Activated naive CD4-positive, alpha-beta T cell treated with anti-CD3 and anti-CD28 coated beads for 36 hours (primary cell): ENCODE data around the gene NAPB. TPM values are rescaled to one million over a fixed set of nuclear protein-coding genes. Genes with fewer than 3 reads are reported as not detected.
"Not testable (repeated sequence)": the region's sequence is repeated elsewhere in the genome, so short reads cannot be mapped to it uniquely, and the experiment has no call there.

Experiments used
- CTCF ChIA-PET: fragments of 350-600 bp; sonication (Branson Sonifier 250); formaldehyde crosslinking; loops from one replicate; lab custom pipeline; 2021; ENCODE audit warnings: antibody characterized with exemption; lab: Charles Lee
- DNase-seq: peaks from one replicate; pipeline ENCODE4 v3.0.0-alpha.2; 2020
- H3K27ac Mint-ChIP-seq: one replicate; pipeline ENCODE4 v1.8.0; 2021; ENCODE audit warnings: mild to moderate bottlenecking, mixed read lengths
- H3K27me3 Mint-ChIP-seq: one replicate; pipeline ENCODE4 v1.8.0; 2021; ENCODE audit warnings: low read depth, mixed read lengths
- H3K36me3 Mint-ChIP-seq: one replicate; pipeline ENCODE4 v1.8.0; 2021; ENCODE audit warnings: low read depth, mixed read lengths
- H3K4me1 Mint-ChIP-seq: one replicate; pipeline ENCODE4 v1.8.0; 2021; ENCODE audit warnings: low read depth, mixed read lengths
- H3K4me3 Mint-ChIP-seq: one replicate; pipeline ENCODE4 v1.8.0; 2021; ENCODE audit warnings: mild to moderate bottlenecking, moderate library complexity, mixed read lengths
- H3K9me3 Mint-ChIP-seq: one replicate; pipeline ENCODE4 v1.8.0; 2021; ENCODE audit warnings: mixed read lengths
- intact Hi-C: fragments of 100-400 bp; cut with micrococcal nuclease; formaldehyde crosslinking; loops from one replicate; pipeline ENCODE4 v1.15.1; 2023
- total RNA-seq, 2 experiments: library from RNA; stranded (reverse); gene quantifications; one replicate each; pipeline ENCODE4 v1.2.3, GENCODE V29; 2021

Gene NAPB
- 1 to 10 TPM; 5.4 to 7.6 TPM for total RNA-seq

DNA sequence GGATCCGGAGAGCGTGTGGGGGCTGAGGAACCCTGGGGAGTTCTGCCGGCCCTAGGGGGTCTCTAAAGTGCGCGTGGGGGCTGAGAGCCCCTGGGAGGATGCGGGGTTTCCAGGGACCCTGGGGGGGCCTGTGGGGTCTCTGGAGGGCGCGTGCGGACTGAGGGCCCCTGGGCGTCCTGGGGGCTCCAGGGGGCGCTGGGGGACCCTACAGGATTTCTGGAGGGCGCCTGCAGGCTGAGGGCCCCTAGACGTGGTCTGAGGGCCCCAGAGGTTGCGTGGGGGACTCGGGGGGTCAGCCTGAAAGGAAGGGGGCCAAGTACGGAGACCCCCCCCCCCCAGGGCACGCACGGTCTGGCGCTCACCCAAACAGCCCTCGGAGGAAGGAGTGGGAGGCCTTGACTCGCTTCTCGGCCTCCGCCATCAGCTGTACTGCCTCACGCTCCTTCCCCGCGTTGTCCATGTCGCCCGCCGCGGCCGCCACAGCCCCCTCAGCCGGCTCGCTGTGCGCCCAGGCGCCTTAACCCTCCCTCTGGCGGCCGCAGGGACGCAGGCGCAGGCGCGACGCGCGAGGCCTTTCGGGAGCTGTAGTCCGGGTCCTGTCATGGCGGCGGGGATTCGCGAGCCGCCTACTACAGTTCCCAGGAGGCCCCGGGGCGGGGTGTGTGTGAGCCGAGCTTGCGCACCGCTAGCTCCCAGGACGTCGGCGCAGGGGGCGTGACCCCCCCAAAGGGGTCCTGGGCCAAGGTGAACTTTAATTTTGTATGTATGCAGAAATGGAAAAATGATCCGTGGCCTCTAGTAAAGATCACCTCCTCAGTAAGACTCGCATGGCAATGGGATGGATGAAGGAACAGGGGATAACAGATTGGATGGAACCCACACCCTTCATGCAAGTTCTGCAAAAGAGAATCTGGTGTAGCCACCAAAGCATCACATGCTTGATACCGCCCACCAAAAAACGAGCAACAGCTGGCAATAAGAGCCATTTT, at the start of gene NAPB:
Gene NAPB (minus strand): TSS at position 546 of the 989 bp plus-strand sequence. CDS start 86 bp downstream, at position 460.
- peak; percentile 94 for DNase-seq
- peaks cover 5% of the 10 kb centered on the region for H3K27me3 Mint-ChIP-seq
- H3K4me1 Mint-ChIP-seq: peaks cover 24% of the 10 kb centered on the region
- intact Hi-C loops: loop anchor here (1.0 kb wide), 5 partner anchors 22 to 71 kb away; partner anchors contain the start of genes GZF1 and NXT1
- H3K27ac Mint-ChIP-seq: no peak within 1 kb of the TSS
- no peaks in the 10 kb centered on the region for H3K36me3 Mint-ChIP-seq
- CTCF ChIA-PET: interaction anchor here (0.7 to 3.1 kb wide), 6 partner anchors 15 to 71 kb away, joined by 3 to 17 read pairs (median 3); partner anchors contain the start of gene NXT1
- H3K4me3 Mint-ChIP-seq: peak within 1 kb of the TSS; percentile 81
- H3K9me3 Mint-ChIP-seq: no peaks in the 10 kb centered on the region

DNA sequence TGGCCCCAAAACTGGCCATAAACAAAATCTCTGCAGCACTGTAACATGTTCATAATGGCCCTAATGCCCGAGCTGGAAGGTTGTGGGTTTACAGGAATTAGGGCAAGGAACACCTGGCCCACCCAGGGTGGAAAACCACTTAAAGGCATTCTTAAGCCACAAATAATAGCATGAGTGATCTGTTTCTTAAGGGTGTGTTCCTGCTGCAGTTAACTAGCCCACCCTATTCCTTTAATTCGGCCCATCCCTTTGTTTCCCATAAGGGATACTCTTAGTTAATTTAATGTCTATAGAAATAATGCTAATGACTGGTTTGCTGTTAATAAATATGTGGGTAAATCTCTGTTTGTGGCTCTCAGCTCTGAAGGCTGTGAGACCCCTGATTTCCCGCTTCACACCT, 45.7 kb upstream of the NAPB start:
- DNase-seq, H3K36me3 Mint-ChIP-seq, CTCF ChIA-PET, intact Hi-C loops, H3K4me1 Mint-ChIP-seq, H3K27ac Mint-ChIP-seq, H3K4me3 Mint-ChIP-seq: not testable (repeated sequence)
- Mint-ChIP-seq H3K9me3 (peaks cover 16% of the 10 kb centered on the region), H3K27me3 (peaks cover 26% of the 10 kb centered on the region)

DNA sequence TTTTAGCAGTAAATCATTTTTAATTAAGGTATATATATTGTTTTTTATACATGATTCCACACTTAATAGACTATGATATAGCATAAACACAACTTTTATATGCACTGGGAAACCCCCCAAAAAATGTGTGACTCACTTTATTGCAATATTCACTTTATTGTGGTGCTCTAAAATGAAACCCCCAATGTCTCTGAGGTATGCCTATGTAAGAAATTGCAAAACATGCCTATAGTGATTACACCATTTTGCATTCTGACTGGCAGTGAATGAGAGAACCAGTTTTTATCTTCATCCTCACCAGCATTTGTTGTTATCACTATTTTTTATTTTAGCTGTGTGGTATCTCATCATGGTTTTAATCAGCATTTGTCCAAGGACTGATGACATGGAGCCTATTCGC, 39.9 kb upstream of the NAPB start:
- H3K27ac Mint-ChIP-seq: no peak overlapping the region
- H3K4me3 Mint-ChIP-seq: no peak overlapping the region
- H3K36me3 Mint-ChIP-seq: peaks cover 4% of the 10 kb centered on the region
- peaks cover 3% of the 10 kb centered on the region for H3K4me1 Mint-ChIP-seq
- peaks cover 5% of the 10 kb centered on the region for H3K9me3 Mint-ChIP-seq
- DNase-seq: no peak
- H3K27me3 Mint-ChIP-seq: peaks cover 23% of the 10 kb centered on the region
- intact Hi-C loops: no loop called here
- CTCF ChIA-PET: no interaction called here

DNA sequence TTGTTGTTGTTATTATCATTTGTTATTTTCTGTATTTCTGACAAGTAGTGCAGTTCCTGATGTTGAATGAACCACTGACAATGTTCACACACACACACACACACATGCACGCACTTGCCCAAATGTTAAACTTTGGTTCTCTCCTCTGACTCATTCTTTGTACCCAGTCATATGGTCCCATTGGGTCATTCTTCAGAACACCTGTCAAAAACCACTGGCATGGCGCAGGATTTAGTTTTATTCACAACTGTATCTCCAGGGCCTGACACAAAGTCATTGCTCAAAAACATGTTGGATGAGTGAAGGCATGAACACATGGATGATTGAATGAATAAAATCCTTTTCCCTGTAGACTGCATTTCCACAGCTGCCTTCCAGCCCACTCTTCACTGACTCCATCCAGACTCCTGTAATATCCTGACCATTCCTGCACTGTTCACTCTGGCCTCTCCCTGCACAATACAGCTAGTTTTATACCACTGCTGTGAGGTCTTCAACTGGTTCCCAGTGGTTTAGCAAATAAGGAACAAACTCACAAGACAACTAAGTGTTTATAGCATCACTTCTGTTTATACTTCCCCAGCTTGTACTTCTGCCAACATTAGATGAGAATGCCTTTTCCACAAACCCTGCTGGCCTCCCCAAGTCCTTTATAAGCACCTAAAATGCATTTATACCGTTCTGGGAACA, 38.3 kb upstream of the NAPB start:
- DNase-seq: no peak
- peaks cover 6% of the 10 kb centered on the region for H3K4me1 Mint-ChIP-seq
- H3K4me3 Mint-ChIP-seq: no peak overlapping the region
- no peak overlapping the region for H3K27ac Mint-ChIP-seq
- no peaks in the 10 kb centered on the region for H3K9me3 Mint-ChIP-seq
- H3K36me3 Mint-ChIP-seq: peaks cover 1% of the 10 kb centered on the region
- intact Hi-C loops: no loop called here
- peaks cover 17% of the 10 kb centered on the region for H3K27me3 Mint-ChIP-seq
- CTCF ChIA-PET: no interaction called here

- no peak for DNase-seq
- Mint-ChIP-seq H3K4me3 (no peak overlapping the region), H3K36me3 (no peaks in the 10 kb centered on the region), H3K27ac (no peak overlapping the region), H3K9me3 (no peaks in the 10 kb centered on the region), H3K27me3 (peaks cover 7% of the 10 kb centered on the region), H3K4me1 (peaks cover 6% of the 10 kb centered on the region)
- intact Hi-C loops: no loop called here
- CTCF ChIA-PET: no interaction called here
Measured at GRCh38 chr20:23456873-23457272, 35.6 kb upstream of the NAPB start.

- peaks cover 7% of the 10 kb centered on the region for H3K27me3 Mint-ChIP-seq
- CTCF ChIA-PET: no interaction called here
- DNase-seq: no peak
- peaks cover 6% of the 10 kb centered on the region for H3K4me1 Mint-ChIP-seq
- no peaks in the 10 kb centered on the region for H3K9me3 Mint-ChIP-seq
- H3K27ac Mint-ChIP-seq: no peak overlapping the region
- intact Hi-C loops: no loop called here
- H3K4me3 Mint-ChIP-seq: no peak overlapping the region
- H3K36me3 Mint-ChIP-seq: no peaks in the 10 kb centered on the region
Measured at GRCh38 chr20:23456409-23456808, 35.1 kb upstream of the NAPB start.

- Mint-ChIP-seq H3K4me3 (no peak overlapping the region), H3K27ac (no peak overlapping the region), H3K36me3 (no peaks in the 10 kb centered on the region)
Measured at GRCh38 chr20:23455639-23456038, 34.4 kb upstream of the NAPB start.

DNA sequence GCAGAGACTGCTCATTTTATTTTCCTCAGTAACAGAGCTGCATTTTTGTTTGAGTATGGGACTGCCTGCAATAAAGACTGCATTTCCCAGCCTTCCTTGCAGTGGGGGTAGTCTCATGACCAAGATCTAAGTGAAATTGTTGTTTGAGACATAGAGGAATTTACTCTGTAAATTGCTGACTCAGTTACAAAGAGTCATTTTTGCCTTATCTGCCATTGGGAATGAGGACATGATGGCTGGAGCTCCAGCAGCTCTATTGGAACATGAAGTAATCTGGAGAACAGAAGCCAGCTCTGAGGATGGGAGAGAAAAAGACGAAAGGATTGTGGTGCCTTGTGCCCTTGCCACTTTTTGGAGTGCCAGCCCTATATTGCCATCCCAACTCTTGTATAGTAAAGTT, 33.5 kb upstream of the NAPB start:
- CTCF ChIA-PET: no interaction called here
- peaks cover 6% of the 10 kb centered on the region for H3K4me1 Mint-ChIP-seq
- intact Hi-C loops: no loop called here
- peaks cover 7% of the 10 kb centered on the region for H3K27me3 Mint-ChIP-seq
- no peaks in the 10 kb centered on the region for H3K36me3 Mint-ChIP-seq
- H3K9me3 Mint-ChIP-seq: no peaks in the 10 kb centered on the region
- DNase-seq: no peak
- no peak overlapping the region for H3K27ac Mint-ChIP-seq
- no peak overlapping the region for H3K4me3 Mint-ChIP-seq

More at GRCh38 chr20:23455639-23456038, 34.4 kb upstream of the NAPB start:
- Mint-ChIP-seq H3K4me1 (peaks cover 6% of the 10 kb centered on the region), H3K27me3 (peaks cover 7% of the 10 kb centered on the region), H3K9me3 (no peaks in the 10 kb centered on the region)
- CTCF ChIA-PET: no interaction called here
- no peak for DNase-seq
- intact Hi-C loops: no loop called here

DNA sequence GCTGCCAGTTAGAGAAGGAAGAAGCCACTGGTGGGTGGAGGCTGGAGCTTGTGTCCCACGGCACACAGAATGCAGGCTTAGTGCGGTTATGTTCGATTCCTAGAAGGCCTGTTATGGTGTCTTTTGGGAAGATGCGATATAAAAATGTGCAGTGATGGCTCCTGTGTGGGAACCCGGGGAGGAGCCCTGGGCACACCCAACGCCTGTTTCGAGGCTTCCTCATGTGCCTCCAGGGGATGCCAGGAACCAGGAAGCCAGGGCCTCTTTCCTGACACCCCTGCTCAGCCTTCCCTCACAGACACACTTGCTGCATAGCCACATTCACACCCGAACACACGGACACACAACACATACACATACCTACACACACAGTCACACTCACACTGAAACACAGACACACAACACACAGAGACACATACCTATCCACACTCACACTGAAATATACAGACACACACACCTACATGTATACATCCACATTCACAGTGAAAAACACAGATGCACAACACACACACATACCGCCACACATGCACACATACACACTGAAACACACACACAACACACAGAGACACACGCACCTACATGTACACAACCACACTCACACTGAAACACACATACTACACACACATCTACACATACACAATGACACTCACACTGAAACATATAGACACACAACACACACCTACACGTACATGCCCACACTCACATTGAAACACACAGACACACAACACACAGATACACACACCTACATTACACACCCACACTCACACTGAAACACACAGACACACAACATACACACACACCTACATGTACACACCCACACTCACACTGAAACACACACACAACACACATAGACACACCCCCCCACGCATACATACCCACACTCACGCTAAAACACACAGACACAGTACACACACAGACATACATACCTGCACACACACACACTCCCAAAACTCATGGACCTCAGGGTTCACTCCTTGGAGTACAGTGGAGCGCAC, 32.6 kb upstream of the NAPB start:
- no peaks in the 10 kb centered on the region for H3K9me3 Mint-ChIP-seq
- no peaks in the 10 kb centered on the region for H3K36me3 Mint-ChIP-seq
- intact Hi-C loops: no loop called here
- H3K27ac Mint-ChIP-seq: no peak overlapping the region
- H3K4me3 Mint-ChIP-seq: no peak overlapping the region
- H3K4me1 Mint-ChIP-seq: peaks cover 6% of the 10 kb centered on the region
- H3K27me3 Mint-ChIP-seq: peaks cover 4% of the 10 kb centered on the region
- CTCF ChIA-PET: interaction anchor here (1.6 kb wide), 1 partner anchor 153 kb away, joined by 5 read pairs; no protein-coding TSS in a partner anchor
- no peak for DNase-seq

DNA sequence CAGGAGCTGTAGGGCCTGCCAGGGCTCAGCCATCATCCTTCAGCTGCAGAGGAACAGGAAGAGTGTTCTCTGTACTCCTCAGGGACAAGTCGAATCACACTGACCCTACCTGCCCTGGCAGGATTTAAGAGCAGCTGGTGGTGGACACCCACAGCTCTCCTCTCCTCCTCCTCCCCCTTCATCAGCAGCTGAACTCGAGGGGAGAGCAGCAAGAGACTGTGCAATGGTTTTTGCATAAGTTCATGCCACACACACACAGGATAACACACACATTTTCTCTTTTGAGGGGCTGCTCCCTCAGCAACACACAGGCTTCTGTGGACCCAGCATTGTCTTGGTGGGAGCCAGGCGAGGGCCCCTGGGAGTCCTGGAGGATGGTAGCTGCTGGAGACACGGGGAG, 31.5 kb upstream of the NAPB start, which contains the start of gene CST11:
Gene CST11 (minus strand): TSS at position 101 of the 400 bp plus-strand sequence. CDS start 65 bp downstream, at position 36.
- intact Hi-C loops: no loop called here
- Mint-ChIP-seq H3K27me3 (peaks cover 4% of the 10 kb centered on the region), H3K4me3 (no peak within 1 kb of the TSS), H3K36me3 (no peaks in the 10 kb centered on the region), H3K9me3 (no peaks in the 10 kb centered on the region), H3K4me1 (peaks cover 6% of the 10 kb centered on the region), H3K27ac (no peak within 1 kb of the TSS)
- CTCF ChIA-PET: interaction anchor here (1.6 kb wide), 1 partner anchor 154 kb away, joined by 5 read pairs; no protein-coding TSS in a partner anchor
- DNase-seq: no peak

DNA sequence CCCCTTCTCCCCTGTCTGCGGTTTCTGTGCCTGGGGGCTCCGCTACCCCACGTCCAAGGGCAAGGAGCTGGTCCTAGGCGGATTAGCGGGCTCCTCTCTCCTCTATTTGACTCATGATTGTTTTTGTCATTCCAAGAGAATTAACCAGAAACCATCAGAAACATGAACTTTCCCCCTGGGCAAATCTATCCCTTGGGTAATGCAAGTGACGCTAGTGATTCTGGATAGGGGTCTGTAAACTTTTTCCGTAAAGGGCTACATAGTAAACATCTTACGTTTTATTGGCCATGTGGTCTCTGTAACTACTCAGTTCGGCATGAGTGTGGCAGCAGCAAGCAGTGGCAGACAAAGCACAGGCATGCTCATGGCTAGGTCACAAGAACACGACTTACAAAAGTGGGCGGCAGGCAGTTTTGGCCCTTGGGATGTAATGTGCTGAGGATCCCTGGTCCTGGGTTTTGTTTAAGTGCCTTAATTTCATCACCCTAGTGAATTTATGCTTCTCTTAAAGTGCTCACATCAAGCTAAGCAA, 30.7 kb upstream of the NAPB start:
- no peaks in the 10 kb centered on the region for H3K36me3 Mint-ChIP-seq
- no peak for DNase-seq
- intact Hi-C loops: no loop called here
- peaks cover 4% of the 10 kb centered on the region for H3K27me3 Mint-ChIP-seq
- H3K9me3 Mint-ChIP-seq: no peaks in the 10 kb centered on the region
- CTCF ChIA-PET: interaction anchor here (0.7 to 1.6 kb wide), 2 partner anchors 9 to 155 kb away, joined by 4 to 5 read pairs; no protein-coding TSS in a partner anchor
- peaks cover 6% of the 10 kb centered on the region for H3K4me1 Mint-ChIP-seq
- no peak overlapping the region for H3K27ac Mint-ChIP-seq
- H3K4me3 Mint-ChIP-seq: no peak overlapping the region
